ENCODE data around the gene EQTN.
"Not testable (repeated sequence)": the region's sequence is repeated elsewhere in the genome, so short reads cannot be mapped to it uniquely, and the experiment has no call there.

Gene EQTN

DNA sequence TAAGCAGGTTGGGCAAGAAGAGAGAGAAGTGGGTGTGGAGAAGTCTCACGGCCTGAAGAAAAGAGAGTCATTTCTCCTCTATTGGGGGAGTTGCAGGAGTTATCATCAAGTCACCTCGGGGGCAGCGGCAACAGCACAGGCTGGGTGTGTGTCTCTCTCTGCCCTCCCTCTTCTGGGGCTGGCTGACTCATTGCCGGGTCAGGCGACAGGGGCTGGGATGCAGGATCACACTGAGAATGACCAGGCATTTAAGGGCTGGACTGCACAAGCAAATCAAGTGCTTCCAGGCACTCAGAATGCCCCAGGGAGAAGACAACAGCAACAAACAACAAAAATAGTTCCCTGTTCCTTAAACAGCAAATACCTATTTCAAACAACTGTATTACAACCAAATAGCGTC lies 6.3 kb upstream of the EQTN start:
- in situ Hi-C loops (cut with HindIII; ENCODE audit: low sequenced_read_pairs) = no loop called here

DNA sequence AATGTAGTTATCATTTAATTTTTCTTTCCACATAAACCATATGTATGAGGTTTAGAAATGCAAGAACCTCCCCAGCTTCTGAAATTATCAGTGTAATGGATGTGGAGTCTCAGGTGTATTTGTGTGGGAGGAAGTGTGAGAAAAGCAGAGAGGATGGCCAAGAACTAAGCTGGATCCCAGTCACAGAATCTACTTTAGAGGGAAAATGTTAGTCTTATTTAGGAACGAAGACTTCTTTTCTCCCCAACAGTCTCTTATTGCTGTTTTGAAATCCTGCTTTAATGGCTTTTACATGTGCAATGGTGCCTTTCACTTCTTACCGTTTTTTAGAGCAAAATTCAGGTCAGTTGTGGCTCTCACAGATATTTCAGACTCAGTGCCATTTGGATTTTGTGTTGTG lies 3.0 kb downstream of the EQTN start:
- in situ Hi-C loops (cut with HindIII; ENCODE audit: low sequenced_read_pairs) = loop anchor here (25.0 kb wide), 1 partner anchor 257 kb away; no protein-coding TSS in a partner anchor

DNA sequence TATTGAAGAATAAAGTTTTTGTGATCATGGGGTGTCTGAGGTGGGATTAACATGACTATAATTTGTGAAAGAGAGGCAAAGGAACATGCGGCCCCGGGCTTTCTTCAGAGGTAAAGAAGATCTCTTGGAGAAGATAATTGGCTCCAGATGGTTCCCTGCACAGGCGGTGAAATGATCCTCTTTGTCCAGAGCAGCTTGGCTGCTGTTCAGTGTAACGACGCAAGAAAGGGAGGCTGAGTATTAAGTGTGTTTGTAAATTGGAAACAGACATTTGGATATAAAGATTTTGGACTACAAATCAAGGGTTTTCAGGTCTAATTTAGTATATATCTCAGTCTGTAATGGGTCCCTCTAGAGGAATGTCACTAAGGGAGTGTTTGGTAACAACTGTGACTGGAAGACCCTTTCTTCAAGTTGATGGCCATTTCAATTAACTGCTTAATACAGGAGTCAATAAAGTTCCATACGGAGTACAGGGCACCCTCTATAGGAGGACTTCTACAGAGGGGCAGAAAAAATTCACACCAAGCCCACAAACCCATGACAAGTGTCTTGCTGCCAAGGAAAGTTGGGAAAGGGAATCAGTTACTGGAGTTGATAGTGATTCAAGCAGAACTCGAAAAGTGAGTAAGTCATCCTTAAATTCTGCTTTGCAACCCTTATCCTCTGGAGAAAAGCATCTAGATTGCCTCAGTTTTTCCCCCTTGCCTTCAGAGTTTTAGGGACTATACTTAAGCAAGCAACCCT lies 4.1 kb downstream of the EQTN start:
- in situ Hi-C loops (cut with HindIII; ENCODE audit: low sequenced_read_pairs) = loop anchor here (25.0 kb wide), 1 partner anchor 256 kb away; no protein-coding TSS in a partner anchor

DNA sequence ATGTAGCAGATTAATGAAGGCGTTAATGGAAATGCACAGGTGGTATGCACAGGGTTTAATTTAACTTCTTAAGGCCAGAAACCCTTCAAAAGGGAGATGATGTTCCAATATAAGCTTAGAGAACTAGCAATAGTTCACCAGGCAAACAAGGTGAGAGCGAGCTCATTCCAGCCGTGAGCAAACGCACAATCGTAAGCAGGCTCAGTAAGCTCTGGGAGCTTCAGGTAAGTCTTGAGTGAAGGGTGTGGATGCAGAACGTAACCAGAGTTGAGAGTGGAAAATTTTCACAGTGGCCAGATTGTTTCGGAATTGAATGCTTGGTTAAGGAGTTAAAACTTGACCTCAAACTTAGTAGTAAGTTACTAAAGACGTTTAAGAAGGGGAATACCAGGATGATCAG lies 5.7 kb downstream of the EQTN start:
- in situ Hi-C loops (cut with HindIII; ENCODE audit: low sequenced_read_pairs) = loop anchor here (25.0 kb wide), 1 partner anchor 254 kb away; no protein-coding TSS in a partner anchor

DNA sequence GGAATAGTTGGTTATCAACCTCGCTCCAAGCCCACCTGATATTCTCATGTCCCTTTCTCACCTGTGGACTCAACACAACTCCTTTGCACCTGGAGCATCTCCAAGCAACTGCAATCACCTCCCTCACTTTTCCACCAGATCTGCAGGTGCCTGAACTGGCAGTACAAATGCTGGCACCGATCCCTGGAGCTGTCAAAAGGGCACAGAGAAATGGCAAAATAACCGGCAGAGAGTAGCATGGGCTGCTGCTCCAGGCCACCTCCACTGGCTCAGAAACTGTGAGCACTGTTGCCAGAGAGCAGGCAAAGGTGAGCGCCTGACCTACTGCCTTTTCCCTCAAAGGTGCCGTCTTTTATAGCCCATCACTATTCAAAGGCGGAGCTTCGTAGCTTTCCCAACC lies 14.7 kb downstream of the EQTN start:
- in situ Hi-C loops (cut with HindIII; ENCODE audit: low sequenced_read_pairs) = loop anchor here (25.0 kb wide), 1 partner anchor 245 kb away; no protein-coding TSS in a partner anchor

DNA sequence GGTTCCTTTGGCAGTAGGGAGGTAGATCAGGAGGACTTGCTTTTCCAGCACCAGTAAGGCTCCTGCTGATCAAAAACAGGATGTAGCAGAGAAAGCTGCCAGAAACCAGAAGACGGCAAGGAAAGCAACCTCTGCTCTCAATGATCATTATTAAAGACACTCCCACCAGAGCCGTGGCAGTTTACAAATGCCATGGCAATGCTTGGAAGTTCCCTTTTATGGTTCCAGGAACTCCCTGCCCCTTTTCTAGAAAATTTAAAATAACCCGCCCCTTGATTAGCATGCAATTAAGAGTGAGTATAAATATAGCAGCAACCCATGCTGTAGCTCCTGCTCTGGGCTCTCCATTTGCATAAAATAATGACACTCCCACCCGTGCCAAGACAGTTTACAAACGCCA lies 16.1 kb downstream of the EQTN start:
- in situ Hi-C loops (cut with HindIII; ENCODE audit: low sequenced_read_pairs) = loop anchor here (25.0 kb wide), 1 partner anchor 244 kb away; no protein-coding TSS in a partner anchor

DNA sequence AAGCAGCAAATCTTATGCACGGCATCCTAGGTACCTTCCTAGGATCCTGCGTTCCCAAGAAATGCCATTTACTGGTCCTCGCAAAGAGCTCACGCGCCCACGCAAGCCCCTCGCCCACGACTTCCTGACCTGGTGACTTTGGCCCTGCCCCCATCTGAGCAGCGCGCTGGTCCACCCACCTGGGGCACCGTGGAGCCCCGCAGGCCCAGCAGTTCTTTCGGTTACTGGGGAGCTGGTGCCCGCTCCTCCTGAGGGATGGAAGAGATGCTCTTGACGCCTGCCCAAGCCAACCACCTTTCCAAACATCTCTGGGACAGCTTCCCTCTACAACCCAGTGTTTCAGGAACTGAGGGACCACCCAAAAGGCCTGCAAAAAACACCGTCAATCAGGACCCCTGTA lies 16.7 kb downstream of the EQTN start:
- in situ Hi-C loops (cut with HindIII; ENCODE audit: low sequenced_read_pairs) = loop anchor here (25.0 kb wide), 1 partner anchor 243 kb away; no protein-coding TSS in a partner anchor

DNA sequence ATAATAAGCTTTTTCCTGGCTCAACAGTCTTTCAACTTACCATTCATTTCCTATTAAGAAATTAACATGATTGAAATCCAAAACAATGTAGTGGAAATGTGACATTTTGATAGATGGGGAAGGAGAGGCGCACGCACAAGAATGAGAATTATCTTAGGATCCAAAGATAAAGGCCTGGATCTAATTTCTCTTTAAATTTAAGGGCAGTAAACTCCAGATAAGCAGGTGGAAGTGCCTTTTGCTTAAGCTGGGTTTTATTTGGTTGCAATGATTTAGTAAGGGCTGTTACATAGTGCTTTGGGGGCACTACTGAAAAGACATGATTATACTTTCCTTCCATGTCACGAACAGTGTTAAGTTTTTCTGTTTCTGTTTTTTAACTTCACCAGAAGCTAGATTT lies 17.3 kb downstream of the EQTN start:
- in situ Hi-C loops (cut with HindIII; ENCODE audit: low sequenced_read_pairs) = loop anchor here (25.0 kb wide), 1 partner anchor 242 kb away; no protein-coding TSS in a partner anchor

DNA sequence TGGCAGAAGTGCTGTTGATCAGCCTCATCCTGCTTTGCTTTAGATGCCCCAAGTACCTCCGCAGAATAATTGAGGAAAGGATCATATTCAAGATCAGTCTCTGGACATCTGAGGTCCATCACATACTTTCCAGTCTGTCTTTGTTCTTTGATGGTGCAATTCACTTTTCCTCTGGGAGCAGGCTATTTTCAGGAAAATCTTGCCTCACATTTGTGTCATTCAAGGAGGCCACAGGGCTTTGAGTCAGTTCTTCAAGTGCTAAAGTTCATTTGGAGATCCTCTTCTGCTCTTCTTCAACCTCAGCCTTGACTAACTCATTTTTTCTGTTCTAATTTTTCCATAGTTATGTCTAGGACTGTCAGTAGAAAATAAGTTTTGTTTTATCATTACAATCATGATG lies 18.6 kb downstream of the EQTN start:
- in situ Hi-C loops (cut with HindIII; ENCODE audit: low sequenced_read_pairs) = loop anchor here (25.0 kb wide), 1 partner anchor 241 kb away; no protein-coding TSS in a partner anchor

DNA sequence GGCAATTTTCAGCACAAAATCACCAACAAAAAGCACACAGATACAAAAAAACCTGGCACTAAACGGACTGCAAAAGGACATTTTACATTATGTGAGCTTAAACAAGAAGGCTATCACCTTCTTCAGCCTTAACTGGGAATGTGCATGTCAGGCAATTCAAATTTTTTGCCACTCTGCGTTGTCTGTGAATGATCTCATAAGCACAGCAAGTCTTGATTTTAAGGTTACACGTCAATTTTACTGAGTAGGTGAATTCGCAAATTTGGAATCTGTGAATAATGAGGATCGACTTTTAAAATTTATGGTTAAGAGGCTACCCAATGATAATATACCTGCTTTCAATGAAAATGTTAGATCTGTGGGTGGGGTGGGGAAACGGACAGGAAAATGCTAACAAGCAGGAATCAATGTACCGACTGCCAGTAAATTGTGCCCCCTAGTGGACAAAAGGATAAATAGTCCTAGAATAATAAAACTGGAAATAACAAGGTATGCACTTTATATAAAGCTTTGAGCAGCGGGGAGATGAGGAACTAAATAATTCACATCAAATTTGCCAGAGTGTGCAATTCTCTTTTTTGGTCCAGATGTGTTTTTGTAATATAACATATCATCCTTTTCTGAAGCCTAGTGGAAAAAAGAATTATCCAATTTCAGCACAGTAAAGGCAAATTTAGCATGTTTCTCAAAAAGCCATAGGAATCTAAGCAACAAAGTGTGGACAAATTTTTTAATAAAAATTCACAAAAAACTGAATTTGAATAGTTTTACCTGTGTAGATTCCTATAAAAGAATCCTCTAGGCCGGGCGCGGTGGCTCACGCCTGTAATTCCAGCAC lies 20.5 kb downstream of the EQTN start:
- in situ Hi-C loops (cut with HindIII; ENCODE audit: low sequenced_read_pairs) = loop anchor here (25.0 kb wide), 1 partner anchor 239 kb away; no protein-coding TSS in a partner anchor

DNA sequence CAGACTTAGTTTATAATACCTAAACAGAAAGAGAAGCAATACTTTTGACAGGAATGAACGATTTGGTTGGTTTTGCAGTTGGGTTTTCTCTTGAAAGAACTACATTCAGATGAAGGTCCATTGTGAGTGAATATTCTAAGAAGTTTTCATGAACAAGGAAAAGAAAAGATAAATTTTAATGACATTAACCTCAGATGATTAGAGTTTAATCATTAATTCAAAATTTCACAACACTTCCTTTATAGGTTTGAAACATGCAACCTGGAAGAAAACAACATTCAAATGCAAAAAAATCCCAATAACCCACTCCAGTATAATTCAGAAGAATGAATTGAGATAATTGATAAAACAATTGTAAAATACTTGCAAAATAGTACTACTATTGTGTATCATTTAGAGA lies 23.8 kb downstream of the EQTN start:
- in situ Hi-C loops (cut with HindIII; ENCODE audit: low sequenced_read_pairs) = no loop called here

DNA sequence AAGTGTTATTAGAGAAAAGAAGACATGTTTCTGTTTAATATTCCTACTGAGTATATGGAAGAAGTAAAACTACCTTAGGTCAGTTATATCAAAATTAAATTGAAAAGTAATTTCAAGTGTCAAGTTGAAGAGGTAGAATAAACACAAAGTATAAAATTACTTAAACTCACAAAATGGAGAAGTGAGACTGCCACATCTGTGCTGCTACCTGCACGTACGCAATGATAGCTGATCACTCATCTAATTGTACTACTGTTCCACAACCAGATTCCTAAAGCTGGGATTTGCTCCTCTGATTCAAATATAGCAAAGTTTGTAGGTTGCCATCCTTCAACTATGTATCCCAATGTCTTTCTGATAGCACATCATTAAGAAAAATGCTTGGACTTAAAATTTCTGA lies 24.8 kb downstream of the EQTN start:
- in situ Hi-C loops (cut with HindIII; ENCODE audit: low sequenced_read_pairs) = no loop called here

DNA sequence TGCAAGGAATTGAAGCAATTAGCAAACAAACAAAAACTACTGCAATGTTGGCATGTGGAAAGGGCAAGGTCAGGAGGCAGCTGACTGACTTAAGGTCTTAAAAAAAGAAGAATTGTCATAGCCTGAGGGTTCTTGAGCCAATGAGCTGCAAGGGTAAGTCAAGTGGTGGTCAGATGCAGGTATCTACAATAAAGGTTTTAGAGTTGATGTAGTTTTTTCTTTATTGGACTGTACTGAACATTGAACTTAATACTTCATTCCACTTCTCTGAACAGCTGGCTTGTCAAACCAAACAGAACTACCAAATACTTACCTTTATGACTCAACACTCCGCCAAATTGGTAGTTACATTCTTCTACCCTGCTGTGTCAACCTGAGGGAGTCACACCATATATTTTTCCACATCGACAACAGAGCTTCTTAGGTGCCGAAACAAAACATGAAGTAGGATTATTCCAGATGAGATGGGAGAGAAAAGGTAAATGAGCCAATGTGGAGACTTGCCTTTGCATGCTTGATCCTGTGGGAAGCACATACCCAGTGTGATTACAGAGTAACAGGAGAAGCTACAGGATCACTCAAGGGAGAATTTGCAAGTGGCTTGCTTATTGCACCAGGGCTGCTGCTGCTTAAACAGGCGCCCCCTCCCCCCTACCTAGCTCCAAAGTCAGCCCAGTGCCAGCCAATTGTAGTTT lies 35.3 kb downstream of the EQTN start:
- in situ Hi-C loops (cut with HindIII; ENCODE audit: low sequenced_read_pairs) = no loop called here

DNA sequence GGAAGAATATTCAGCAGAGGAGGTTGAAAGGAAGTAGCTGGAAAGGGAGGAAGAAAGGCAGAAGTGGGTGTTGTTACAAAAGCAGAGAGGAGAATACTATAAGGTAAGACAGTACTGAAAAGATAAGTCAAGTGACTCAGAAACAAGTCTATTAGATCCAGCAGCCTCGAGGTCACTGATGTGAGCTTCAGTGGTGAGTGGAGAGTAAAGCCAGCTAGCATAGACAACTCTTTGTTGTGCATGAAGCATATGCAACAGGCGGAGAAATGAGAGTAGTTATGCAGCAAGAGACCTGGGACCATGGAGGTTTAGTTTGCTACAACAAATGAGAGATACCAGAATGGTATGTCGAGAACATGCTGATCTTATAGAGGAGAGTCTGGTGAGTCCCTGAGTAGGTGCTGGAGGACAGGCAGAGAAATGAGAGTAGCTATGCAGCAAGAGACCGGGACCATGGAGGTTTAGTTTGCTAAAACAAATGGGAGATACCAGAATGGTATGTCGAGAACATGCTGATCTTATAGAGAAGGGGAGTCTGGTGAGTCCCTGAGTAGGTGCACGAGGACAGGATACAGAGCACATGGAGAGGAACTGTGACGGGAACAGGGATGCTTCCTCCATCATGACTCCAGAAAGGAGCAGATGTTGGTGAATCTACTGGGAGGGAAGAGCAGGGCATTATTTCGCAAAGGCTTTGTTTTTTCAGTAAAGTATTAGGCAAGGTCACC lies 36.0 kb downstream of the EQTN start:
- in situ Hi-C loops (cut with HindIII; ENCODE audit: low sequenced_read_pairs) = no loop called here

DNA sequence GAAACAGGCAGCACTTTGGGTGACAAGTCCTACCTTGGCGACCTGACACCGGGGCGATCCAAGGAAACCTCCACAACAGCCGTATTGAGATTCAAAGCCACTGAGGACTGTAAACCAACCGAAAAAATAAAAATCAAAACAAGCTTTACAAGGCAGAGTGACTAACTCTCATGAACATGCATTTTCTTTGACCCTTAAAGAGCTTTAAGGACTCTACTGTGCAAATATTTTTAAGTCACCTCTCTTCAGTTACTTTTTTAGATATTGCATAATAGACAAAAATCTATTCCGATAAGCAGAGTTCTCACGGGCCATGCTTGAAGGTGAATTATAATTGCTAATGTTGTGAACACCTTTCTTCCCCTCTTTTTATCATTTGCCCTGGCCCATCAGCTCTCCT lies 38.3 kb downstream of the EQTN start:
- in situ Hi-C loops (cut with HindIII; ENCODE audit: low sequenced_read_pairs) = no loop called here

DNA sequence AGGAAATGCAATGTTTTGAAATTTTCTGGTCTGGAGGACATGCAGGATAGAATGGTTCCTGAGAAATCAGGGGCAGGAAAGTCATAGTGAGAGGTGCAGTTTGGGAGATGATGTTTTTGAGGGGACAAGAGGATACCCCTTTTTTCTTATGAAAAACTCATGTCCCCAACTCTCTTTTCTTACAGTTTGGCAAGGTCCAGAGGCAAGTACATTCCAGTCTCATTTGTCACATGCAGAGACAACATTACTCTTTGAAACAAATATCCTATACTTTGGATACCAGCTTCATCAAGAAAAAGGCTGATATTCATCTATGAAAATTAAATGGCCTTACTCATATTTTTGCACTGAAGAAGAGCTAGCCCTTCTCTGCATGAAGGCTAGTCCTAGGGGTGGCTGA lies 48.2 kb downstream of the EQTN start:
- in situ Hi-C loops (cut with HindIII; ENCODE audit: low sequenced_read_pairs) = no loop called here

DNA sequence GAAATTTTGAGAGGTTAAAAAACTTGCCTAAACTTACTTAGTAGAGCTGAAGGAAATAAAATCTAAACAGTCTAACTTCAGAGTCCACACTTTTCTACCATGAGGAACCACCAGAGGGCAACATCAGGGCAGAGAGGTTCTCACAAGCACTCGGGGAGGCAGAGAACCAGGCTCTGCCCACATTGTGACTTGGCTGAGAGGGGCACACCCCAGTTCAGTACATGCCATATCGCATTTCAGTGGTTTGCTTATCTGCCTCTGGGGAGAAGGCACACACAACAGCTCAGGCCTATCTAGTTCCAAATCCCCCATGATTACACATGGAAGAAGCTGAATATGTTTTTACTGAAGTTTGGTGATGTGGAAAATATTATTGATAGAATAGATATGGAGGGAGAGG lies 49.2 kb downstream of the EQTN start:
- in situ Hi-C loops (cut with HindIII; ENCODE audit: low sequenced_read_pairs) = no loop called here

DNA sequence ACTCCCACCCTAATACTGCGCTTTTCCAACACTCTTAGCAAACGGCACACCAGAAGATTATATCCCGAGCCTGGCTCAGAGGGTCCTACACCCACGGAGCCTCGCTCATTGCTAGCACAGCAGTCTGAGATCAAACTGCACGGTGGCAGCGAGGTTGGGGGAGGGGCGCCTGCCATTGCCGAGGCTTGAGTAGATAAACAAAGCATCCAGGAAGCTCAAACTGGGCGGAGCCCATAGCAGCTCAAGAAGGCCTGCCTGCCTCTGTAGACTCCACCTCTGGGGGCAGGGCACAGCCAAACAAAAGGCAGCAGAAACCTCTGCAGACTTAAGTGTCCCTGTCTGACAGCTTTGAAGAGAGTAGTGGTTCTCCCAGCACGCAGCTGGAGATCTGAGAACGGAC lies 57.3 kb downstream of the EQTN start:
- in situ Hi-C loops (cut with HindIII; ENCODE audit: low sequenced_read_pairs) = not testable (repeated sequence)
